GM19468 (cell line): ENCODE data around the gene SNX30.

Experiments used
- ATAC-seq: cut with Tn5 transposase; IDR thresholded peaks from one replicate; pipeline ENCODE4 v1.9.1; 2021; ENCODE audit warnings: mild to moderate bottlenecking, moderate library complexity, moderate number of reproducible peaks; ENCODE audit not compliant: unreplicated experiment; ENCODE audit errors: extremely low read depth

SNX30 gene

GRCh38 chr9:112872019-112872418, 121.5 kb downstream of the SNX30 start:
- ATAC-seq = no peak

GRCh38 chr9:112873773-112874405, 123.3 kb downstream of the SNX30 start:
- no peak for ATAC-seq

- ATAC-seq = no peak
Measured at GRCh38 chr9:112878752-112879151, 128.2 kb downstream of the SNX30 start.

- no peak for ATAC-seq
Measured at GRCh38 chr9:112880650-112881049, 130.1 kb downstream of the SNX30 start.

- ATAC-seq = no peak
Measured at GRCh38 chr9:112881331-112881730, 130.8 kb downstream of the SNX30 start.

- no peak for ATAC-seq
Measured at GRCh38 chr9:112884101-112884500, 133.5 kb downstream of the SNX30 start.

GRCh38 chr9:112884721-112885120, 134.2 kb downstream of the SNX30 start:
- ATAC-seq = no peak

- ATAC-seq = no peak
Measured at GRCh38 chr9:112885324-112885723, 134.8 kb downstream of the SNX30 start.

GRCh38 chr9:112886351-112886750, 135.8 kb downstream of the SNX30 start:
- no peak for ATAC-seq

GRCh38 chr9:112887381-112887780, 136.8 kb downstream of the SNX30 start:
- no peak for ATAC-seq

- no peak for ATAC-seq
Measured at GRCh38 chr9:112890106-112891081, 139.8 kb downstream of the SNX30 start, which contains the start of gene SLC46A2. TSS of gene SLC46A2 (minus strand) at chr9:112890876. CDS start at chr9:112890681, 195 bp downstream.

- ATAC-seq = no peak
Measured at GRCh38 chr9:112891521-112891920, 141.0 kb downstream of the SNX30 start.

- no peak for ATAC-seq
Measured at GRCh38 chr9:112892981-112893380, 142.4 kb downstream of the SNX30 start.

GRCh38 chr9:112894041-112894440, 143.5 kb downstream of the SNX30 start:
- no peak for ATAC-seq

- no peak for ATAC-seq
Measured at GRCh38 chr9:112894699-112895098, 144.1 kb downstream of the SNX30 start.

- ATAC-seq = no peak
Measured at GRCh38 chr9:112896131-112896530, 145.6 kb downstream of the SNX30 start.

GRCh38 chr9:112898872-112899311, 148.3 kb downstream of the SNX30 start:
- no peak for ATAC-seq

- no peak for ATAC-seq
Measured at GRCh38 chr9:112900488-112900887, 149.9 kb downstream of the SNX30 start.

- no peak for ATAC-seq
Measured at GRCh38 chr9:112900901-112901300, 150.3 kb downstream of the SNX30 start.

GRCh38 chr9:112905084-112905483, 154.5 kb downstream of the SNX30 start:
- ATAC-seq = no peak

GRCh38 chr9:112911736-112912135, 161.2 kb downstream of the SNX30 start:
- ATAC-seq = no peak
